ENCODE data around the gene LIPN. TPM values are rescaled to one million over a fixed set of nuclear protein-coding genes. Genes with fewer than 3 reads are reported as not detected.

Gene LIPN
- total and polyA plus RNA-seq, 2 donors (not counting 1 experiment from before 2014, with no cell fraction given): not detected

DNA sequence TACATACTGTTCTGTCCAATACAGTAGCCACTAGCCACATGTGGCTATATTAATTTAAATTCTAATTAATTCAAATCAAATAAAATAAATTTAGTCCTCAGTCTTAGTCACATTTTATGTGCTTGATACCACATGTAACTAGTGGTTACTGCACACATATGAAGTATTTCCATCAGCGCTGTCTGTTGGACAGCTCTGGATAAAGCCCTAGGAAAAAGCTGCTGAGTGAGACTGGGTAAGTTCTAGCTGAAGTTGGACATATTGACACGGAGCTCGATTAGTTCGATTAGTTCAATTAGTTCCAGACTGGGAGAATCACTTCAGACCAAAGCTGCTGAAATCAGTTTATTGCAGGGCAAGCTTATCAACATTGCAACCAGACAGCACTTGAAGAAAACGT, 27.6 kb downstream of the LIPN start:
- H3K27me3 ChIP-seq (ENCODE audit: control insufficient read depth, insufficient read depth, low read length): no peaks in the 10 kb centered on the region
- no peaks in the 10 kb centered on the region for H3K36me3 ChIP-seq (ENCODE audit: control insufficient read depth, insufficient read depth, low read length)
- no peak overlapping the region for H3K4me3 ChIP-seq (replicated peaks in 1 of 4; ENCODE audit: control extremely low read depth in 1 of 4, insufficient read depth in 1 of 4, low read depth in 3 of 4, low read length in 4 of 4)
- no peaks in the 10 kb centered on the region for H3K79me2 ChIP-seq (ENCODE audit: control insufficient read depth, insufficient read depth, low read length)
- no peak overlapping the region for H2AFZ ChIP-seq (ENCODE audit: low read length)
- no peak for TF ChIP-seq CTCF (conservative IDR thresholded peaks at IDR 0.05 in 1 of 2, IDR thresholded peaks at IDR 0.05 in 1 of 2; ENCODE audit: low read depth in 1 of 2, low read length in 2 of 2)
- no peak for TF ChIP-seq EZH2 (IDR thresholded peaks at IDR 0.05; ENCODE audit: low read length, missing control alignments)
- no peak for DNase-seq (ENCODE audit: low read depth in 2 of 2)
- H3K27ac ChIP-seq (ENCODE audit: insufficient read depth, low read length): no peak overlapping the region
- H3K9me3 ChIP-seq (ENCODE audit: control insufficient read depth, insufficient read depth, low read depth, low read length): no peaks in the 10 kb centered on the region
- no peak overlapping the region for H3K4me2 ChIP-seq (ENCODE audit: extremely low read depth, insufficient read depth, low read length)
- no peak overlapping the region for H3K9ac ChIP-seq (ENCODE audit: insufficient read depth, low read length)
- H3K4me1 ChIP-seq (ENCODE audit: control insufficient read depth, extremely low read depth, insufficient read depth, low read length): no peaks in the 10 kb centered on the region
- no peaks in the 10 kb centered on the region for H4K20me1 ChIP-seq (ENCODE audit: control insufficient read depth, extremely low read depth, insufficient read depth, low read length)

- H3K4me1 ChIP-seq (ENCODE audit: control insufficient read depth, extremely low read depth, insufficient read depth, low read length): no peaks in the 10 kb centered on the region
- H3K27ac ChIP-seq (ENCODE audit: insufficient read depth, low read length): no peak overlapping the region
- no peak for DNase-seq (ENCODE audit: low read depth in 2 of 2)
- H3K36me3 ChIP-seq (ENCODE audit: control insufficient read depth, insufficient read depth, low read length): no peaks in the 10 kb centered on the region
- no peak overlapping the region for H3K4me3 ChIP-seq (replicated peaks in 1 of 4; ENCODE audit: control extremely low read depth in 1 of 4, insufficient read depth in 1 of 4, low read depth in 3 of 4, low read length in 4 of 4)
- no peaks in the 10 kb centered on the region for H4K20me1 ChIP-seq (ENCODE audit: control insufficient read depth, extremely low read depth, insufficient read depth, low read length)
- H3K9ac ChIP-seq (ENCODE audit: insufficient read depth, low read length): no peak overlapping the region
- TF ChIP-seq CTCF (conservative IDR thresholded peaks at IDR 0.05 in 1 of 2, IDR thresholded peaks at IDR 0.05 in 1 of 2; ENCODE audit: low read depth in 1 of 2, low read length in 2 of 2) (no peak), EZH2 (IDR thresholded peaks at IDR 0.05; ENCODE audit: low read length, missing control alignments) (no peak)
- H3K9me3 ChIP-seq (ENCODE audit: control insufficient read depth, insufficient read depth, low read depth, low read length): no peaks in the 10 kb centered on the region
- H3K27me3 ChIP-seq (ENCODE audit: control insufficient read depth, insufficient read depth, low read length): no peaks in the 10 kb centered on the region
- H2AFZ ChIP-seq (ENCODE audit: low read length): no peak overlapping the region
- H3K79me2 ChIP-seq (ENCODE audit: control insufficient read depth, insufficient read depth, low read length): no peaks in the 10 kb centered on the region
- no peak overlapping the region for H3K4me2 ChIP-seq (ENCODE audit: extremely low read depth, insufficient read depth, low read length)
Observed at GRCh38 chr10:88788924-88789323, 29.1 kb downstream of the LIPN start.

DNA sequence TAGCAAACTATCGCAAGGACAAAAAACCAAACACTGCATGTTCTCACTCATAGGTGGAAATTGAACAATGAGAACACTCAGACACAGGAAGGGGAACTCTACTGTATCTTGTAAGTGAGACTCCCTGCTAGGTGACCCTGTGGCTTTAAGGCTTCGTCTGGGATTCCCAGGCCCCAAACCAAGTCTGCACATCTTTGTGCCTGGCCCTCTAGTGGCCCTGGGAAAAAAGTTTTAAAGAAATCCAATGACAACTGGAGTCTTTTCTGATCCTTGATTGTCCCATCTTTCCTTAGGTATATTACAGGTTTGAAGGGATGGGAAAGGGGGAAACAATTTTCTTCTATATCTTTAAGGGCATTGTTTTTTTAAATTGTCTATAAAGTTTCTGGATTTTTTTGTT, 32.1 kb downstream of the LIPN start:
- TF ChIP-seq CTCF (conservative IDR thresholded peaks at IDR 0.05 in 1 of 2, IDR thresholded peaks at IDR 0.05 in 1 of 2; ENCODE audit: low read depth in 1 of 2, low read length in 2 of 2) (peak; percentile 41 to 46), EZH2 (IDR thresholded peaks at IDR 0.05; ENCODE audit: low read length, missing control alignments) (no peak)
- Histone ChIP-seq H3K4me2 (ENCODE audit: extremely low read depth, insufficient read depth, low read length) (no peak overlapping the region), H3K27me3 (ENCODE audit: control insufficient read depth, insufficient read depth, low read length) (no peaks in the 10 kb centered on the region), H3K36me3 (ENCODE audit: control insufficient read depth, insufficient read depth, low read length) (no peaks in the 10 kb centered on the region), H3K79me2 (ENCODE audit: control insufficient read depth, insufficient read depth, low read length) (no peaks in the 10 kb centered on the region), H3K4me3 (replicated peaks in 1 of 4; ENCODE audit: control extremely low read depth in 1 of 4, insufficient read depth in 1 of 4, low read depth in 3 of 4, low read length in 4 of 4) (no peak overlapping the region), H3K27ac (ENCODE audit: insufficient read depth, low read length) (no peak overlapping the region), H3K4me1 (ENCODE audit: control insufficient read depth, extremely low read depth, insufficient read depth, low read length) (no peaks in the 10 kb centered on the region), H4K20me1 (ENCODE audit: control insufficient read depth, extremely low read depth, insufficient read depth, low read length) (no peaks in the 10 kb centered on the region), H3K9ac (ENCODE audit: insufficient read depth, low read length) (no peak overlapping the region), H2AFZ (ENCODE audit: low read length) (no peak overlapping the region), H3K9me3 (ENCODE audit: control insufficient read depth, insufficient read depth, low read depth, low read length) (no peaks in the 10 kb centered on the region)
- DNase-seq (ENCODE audit: low read depth in 2 of 2): peak in 1 of 2 donors; percentile 17
